Measurements from ENCODE around the gene NDUFV1.

GRCh38 chr11:67604815-67605214, 1.9 kb upstream of the NDUFV1 start:
- TF ChIP-seq EZH2 (IDR thresholded peaks at IDR 0.05; ENCODE audit: low read depth) (no peak), CTCF (conservative IDR thresholded peaks at IDR 0.05) (no peak)

All from PC-9 (cell line).